PC-9 (cell line): ENCODE measurements around the gene TNP2.

Experiments used
- CTCF ChIP-seq: fragments of 200-600 bp; sonication (generic); conservative IDR thresholded peaks from 2 replicates; pipeline ENCODE4 v1.6.1; 2017; ENCODE audit warnings: mixed run types, antibody characterized with exemption, mild to moderate bottlenecking, moderate library complexity
- EZH2 ChIP-seq: fragments of 200-600 bp; sonication (generic); IDR thresholded peaks from 2 replicates; pipeline ENCODE4 v1.8.0; 2017; ENCODE audit warnings: antibody characterized with exemption, low read depth

DNA sequence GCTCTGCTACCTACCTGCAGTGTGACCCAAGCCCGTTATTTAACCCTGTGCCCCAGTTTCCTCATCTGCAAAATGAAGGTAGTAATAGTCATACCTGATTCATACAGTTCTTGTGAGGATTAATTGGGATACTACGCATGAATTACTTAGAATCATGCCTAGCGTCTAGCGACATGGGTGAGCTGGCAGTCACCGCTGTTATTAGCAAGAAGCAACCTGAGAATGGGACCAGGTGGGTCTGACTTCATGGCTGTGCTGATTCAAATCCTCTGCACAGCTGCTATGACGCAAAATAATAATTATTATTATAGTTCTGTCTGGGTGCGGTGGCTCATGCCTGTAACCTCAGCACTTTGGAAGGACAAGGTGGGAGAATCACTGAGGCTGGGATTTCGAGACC lies 21.0 kb downstream of the TNP2 start:
- TF ChIP-seq CTCF (no peak), EZH2 (no peak)
